ENCODE results near the gene PPP6R2.
"Not testable (repeated sequence)": the region's sequence is repeated elsewhere in the genome, so short reads cannot be mapped to it uniquely, and the experiment has no call there.

PPP6R2 gene

DNA sequence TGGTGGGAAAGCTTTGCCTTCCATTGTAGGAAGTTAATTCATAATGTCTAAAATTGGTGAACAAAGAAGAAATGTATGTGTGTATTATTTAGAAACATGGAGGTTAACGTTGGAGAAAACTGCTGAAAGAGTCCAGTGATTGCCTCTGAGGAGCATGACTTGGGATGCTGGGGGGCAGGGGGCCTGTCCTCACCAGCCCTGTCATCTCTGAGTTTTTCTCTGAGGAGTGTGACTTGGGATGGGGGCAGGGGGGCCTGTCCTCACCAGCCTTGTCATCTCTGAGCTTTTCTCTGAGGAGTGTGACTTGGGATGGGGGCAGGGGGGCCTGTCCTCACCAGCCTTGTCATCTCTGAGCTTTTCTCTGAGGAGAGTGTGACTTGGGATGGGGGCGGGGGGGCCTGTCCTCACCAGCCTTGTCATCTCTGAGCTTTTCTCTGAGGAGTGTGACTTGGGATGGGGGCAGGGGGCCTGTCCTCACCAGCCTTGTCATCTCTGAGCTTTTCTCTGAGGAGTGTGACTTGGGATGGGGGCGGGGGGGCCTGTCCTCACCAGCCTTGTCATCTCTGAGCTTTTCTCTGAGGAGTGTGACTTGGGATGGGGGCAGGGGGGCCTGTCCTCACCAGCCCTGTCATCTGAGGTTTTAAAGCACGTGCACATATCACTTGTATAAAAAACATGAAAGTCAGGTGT, 54.4 kb downstream of the PPP6R2 start:
- FAIRE-seq; DNase-seq (ENCODE audit: insufficient read length, low spot score): not testable (repeated sequence)

DNA sequence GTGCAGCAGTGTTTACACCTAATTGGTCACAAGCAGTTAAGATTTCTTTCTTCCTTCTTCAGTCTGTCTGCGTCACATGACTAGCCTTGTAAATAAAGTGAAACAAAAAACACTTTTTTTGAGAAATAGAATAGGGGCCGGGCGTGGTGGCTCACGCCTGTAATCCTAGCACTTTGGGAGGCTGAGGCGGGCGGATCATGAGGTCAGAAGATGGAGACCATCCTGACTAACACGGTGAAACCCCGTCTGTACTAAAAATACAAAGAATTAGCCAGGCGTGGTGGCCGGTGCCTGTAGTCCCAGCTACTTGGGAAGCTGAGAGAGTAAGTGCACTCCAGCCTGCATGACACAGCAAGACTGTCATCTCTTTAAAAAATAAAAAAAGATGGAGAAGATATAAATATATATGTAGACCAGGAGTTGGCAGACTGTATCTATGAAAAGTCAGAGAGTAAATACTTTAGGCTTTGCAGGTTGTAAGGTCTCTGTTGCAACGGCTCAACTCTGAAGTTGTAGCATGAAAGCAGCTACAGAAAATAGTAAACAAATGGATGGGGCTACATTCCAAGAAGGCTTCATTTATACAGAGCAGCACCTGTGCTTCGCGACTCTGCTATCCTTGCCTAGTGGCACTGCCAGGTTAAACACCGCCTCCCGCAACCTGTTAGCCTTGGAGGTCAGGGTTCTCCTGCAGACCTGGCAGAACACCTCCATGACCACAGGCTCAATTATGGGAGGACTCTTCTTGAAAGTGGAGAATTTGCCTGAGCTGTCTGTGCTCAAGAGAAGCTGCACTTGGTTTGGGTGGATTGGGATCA, 55.9 kb downstream of the PPP6R2 start:
- FAIRE-seq (no peak), DNase-seq (ENCODE audit: insufficient read length, low spot score) (no peak)

GRCh38 chr22:50399751-50400331, 56.7 kb downstream of the PPP6R2 start:
- DNase-seq (ENCODE audit: insufficient read length, low spot score) (peak; percentile 28), FAIRE-seq (no peak)

GRCh38 chr22:50400406-50400805, 57.3 kb downstream of the PPP6R2 start:
- FAIRE-seq, result no peak
- no peak for DNase-seq (ENCODE audit: insufficient read length, low spot score)

DNA sequence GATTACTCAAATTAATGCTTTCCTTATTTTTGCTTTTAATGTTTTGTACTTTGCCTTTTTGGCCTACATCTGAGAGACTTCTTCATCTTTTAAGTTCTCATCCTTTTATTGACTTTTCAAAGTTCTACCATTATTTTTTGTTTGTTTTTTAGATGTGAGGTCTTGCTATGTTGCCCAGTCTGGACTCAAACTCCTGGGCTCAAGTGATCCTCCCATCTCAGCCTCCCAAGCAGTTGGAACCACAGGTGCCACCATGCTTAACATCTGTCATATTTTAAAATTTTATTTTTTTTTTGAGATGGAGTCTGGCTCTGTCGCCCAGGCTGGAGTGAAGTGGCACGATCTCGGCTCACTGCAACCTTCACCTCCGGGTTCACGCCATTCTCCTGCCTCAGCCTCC, 57.8 kb downstream of the PPP6R2 start:
- FAIRE-seq, result no peak
- DNase-seq (ENCODE audit: insufficient read length, low spot score), result no peak

- DNase-seq (ENCODE audit: insufficient read length, low spot score) (no peak), FAIRE-seq (no peak)
Observed at GRCh38 chr22:50401907-50402306, 58.8 kb downstream of the PPP6R2 start.

DNA sequence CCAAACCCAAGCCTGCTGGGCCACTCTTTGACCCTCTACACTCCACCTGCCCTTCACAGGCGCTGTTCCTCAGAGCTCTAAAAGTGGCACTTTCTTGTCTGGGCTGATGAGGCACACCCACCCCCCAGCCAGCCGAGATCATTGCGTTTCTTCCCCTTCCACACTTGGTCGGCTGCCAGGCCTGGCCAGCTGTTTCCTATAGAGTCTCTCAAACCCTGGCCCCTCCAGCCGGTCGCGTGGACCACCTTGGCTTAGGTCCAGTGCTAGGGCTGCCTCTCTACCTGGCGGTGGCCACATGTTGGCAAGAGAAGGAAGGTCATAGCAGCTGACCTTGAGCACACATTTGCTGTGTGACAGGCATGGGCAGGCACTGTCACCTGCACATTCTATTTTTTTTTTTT, 60.6 kb downstream of the PPP6R2 start:
- FAIRE-seq (no peak), DNase-seq (ENCODE audit: insufficient read length, low spot score) (no peak)

DNA sequence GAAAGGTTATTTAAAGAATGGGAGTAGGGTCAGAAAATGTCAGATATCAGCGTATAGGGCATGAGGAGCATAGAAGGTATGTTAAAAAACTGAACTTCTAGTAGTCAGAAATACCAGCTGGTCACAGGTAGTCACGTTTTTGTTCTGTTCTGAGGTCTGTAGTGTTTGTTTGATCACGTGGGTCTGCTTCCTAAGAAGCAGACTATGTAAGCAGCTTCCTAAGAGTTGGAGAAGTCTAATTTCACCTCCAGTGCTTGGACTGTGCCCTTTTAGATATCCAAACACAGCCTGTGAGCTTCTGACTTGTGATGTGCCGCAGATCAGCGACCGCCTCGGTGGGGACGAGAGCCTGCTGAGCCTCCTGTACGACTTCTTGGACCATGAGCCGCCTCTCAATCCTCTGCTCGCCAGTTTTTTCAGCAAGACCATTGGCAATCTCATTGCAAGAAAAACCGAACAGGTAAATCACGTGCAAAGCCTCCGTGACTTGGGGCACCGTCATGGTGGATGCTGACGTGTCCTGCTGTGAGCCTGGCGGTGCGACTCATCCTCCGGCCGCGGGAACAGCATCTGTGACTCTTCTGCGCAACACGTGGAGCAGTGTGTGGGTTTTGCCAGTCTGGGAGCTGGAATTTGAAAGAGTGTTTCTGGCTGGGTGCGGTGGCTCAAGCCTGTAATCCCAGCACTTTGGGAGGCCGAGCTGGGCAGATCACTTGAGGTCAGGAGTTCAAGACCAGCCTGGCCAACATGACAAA, 63.5 kb downstream of the PPP6R2 start:
- no peak for DNase-seq (ENCODE audit: insufficient read length, low spot score)
- FAIRE-seq, result no peak

- FAIRE-seq (no peak), DNase-seq (ENCODE audit: insufficient read length, low spot score) (no peak)
Observed at GRCh38 chr22:50408311-50408710, 65.2 kb downstream of the PPP6R2 start.

- DNase-seq (ENCODE audit: insufficient read length, low spot score); FAIRE-seq: not testable (repeated sequence)
Observed at GRCh38 chr22:50408954-50409353, 65.8 kb downstream of the PPP6R2 start.

GRCh38 chr22:50414476-50415248, 71.5 kb downstream of the PPP6R2 start:
- FAIRE-seq, result no peak
- DNase-seq (ENCODE audit: insufficient read length, low spot score), result no peak

GRCh38 chr22:50415426-50415825, 72.3 kb downstream of the PPP6R2 start:
- no peak for DNase-seq (ENCODE audit: insufficient read length, low spot score)

DNA sequence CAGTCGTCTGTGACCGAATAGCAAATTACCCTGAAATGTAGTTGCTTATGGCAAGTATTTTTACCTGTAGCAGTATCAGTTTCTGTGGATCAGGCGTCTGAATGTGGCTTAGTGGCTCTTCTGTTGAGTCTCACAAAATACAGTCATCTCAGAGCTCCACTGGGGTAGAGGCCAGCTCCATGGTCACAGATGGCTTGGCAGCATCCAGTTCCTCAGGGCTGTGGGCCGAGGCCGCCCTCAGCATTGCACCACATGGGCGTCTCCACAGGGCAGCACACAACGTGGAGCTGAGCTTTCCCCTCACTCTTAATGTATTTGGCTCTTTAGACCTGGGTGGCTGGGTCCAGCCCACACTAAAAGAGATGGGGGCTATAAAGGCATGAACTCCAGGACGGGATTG, 73.9 kb downstream of the PPP6R2 start:
- FAIRE-seq (no peak), DNase-seq (ENCODE audit: insufficient read length, low spot score) (no peak)

More at GRCh38 chr22:50415426-50415825, 72.3 kb downstream of the PPP6R2 start:
- no peak for FAIRE-seq

DNA sequence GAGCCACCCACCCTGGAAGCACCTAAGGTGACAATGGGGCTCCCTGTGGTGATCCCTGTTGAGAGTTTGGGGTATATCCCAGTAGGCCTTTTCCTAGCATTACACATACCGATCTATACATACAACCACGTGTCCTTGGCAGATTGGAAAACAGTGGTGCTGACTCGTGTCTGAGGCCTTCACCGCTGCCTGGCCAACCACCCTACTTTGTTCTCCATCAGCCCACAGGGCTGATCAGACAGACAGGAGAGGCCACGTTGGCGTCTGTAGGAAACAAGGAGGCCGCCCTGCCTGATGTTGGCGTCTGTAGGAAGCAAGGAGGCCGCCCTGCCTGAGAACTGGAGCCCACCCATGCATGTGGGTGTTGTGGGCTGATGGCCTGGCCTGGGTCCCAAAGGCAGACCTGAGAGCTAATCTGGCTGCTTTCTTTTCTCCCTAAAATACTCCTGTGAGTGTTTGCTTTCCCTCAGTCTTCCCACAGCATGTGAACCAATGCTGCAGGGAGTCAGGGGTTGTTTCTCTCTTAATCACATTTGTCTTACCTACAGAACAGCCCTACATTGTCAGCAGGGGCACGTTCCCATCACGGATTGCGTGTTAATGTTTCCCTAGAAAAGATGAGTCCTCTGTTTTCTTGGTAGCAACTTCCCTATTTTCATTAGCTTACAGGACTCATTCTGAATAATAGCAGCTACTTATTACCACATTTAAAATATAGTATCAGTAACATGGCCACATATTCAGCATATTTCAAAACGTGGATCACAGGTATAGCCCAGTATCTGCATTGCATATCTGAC, 74.5 kb downstream of the PPP6R2 start:
- FAIRE-seq, result no peak
- no peak for DNase-seq (ENCODE audit: insufficient read length, low spot score)

GRCh38 chr22:50418624-50419023, 75.5 kb downstream of the PPP6R2 start:
- DNase-seq (ENCODE audit: insufficient read length, low spot score), result no peak
- no peak for FAIRE-seq

- no peak for DNase-seq (ENCODE audit: insufficient read length, low spot score)
- no peak for FAIRE-seq
Observed at GRCh38 chr22:50419116-50419515, 76.0 kb downstream of the PPP6R2 start.

GRCh38 chr22:50420015-50420414, 76.9 kb downstream of the PPP6R2 start:
- DNase-seq (ENCODE audit: insufficient read length, low spot score) (no peak), FAIRE-seq (no peak)

GRCh38 chr22:50420581-50420980, 77.5 kb downstream of the PPP6R2 start:
- FAIRE-seq (no peak), DNase-seq (ENCODE audit: insufficient read length, low spot score) (no peak)

DNA sequence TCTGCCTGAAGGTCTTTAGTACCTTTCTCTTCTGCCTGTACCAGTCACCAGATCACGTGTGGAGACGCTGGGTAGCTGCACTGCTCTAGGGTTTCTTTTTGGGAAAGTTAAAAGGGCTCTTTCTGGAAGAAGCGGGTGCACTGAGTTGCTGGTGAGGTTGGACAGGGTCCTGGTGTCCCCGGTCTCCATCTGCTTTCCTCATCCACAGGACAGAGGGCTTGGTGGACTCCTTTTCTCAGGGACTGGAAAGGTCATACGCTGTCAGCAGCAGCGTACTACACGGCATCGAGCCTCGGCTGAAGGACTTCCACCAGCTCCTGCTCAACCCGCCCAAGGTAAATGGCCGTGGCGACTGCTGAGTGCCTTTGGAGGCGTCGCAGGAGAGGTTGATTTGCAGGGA, 78.9 kb downstream of the PPP6R2 start:
- DNase-seq (ENCODE audit: insufficient read length, low spot score) (no peak), FAIRE-seq (no peak)
